Thyroid gland (tissue), 4 donors: Measurements from ENCODE around the gene MROH8. TPM values are rescaled to one million over a fixed set of nuclear protein-coding genes. Genes with fewer than 3 reads are reported as not detected.
"Not testable (repeated sequence)": the region's sequence is repeated elsewhere in the genome, so short reads cannot be mapped to it uniquely, and the experiment has no call there.

Experiments used
- DNase-seq, 2 donors: peaks; one replicate each; pipeline ENCODE4 v3.0.0-alpha.2; 2019
- H3K27ac ChIP-seq, 3 donors: fragments of 200-600 bp; sonication (generic); 1 replicate in 2 of 3; 2 replicates in 1 of 3; pipeline ENCODE4 v1.5.1; 2016 to 2019; ENCODE audit warnings: mild to moderate bottlenecking in 1 of 3, moderate library complexity in 1 of 3
- H3K27me3 ChIP-seq: fragments of 200-600 bp; sonication (generic); one replicate; pipeline ENCODE4 v1.5.1; 2019
- H3K36me3 ChIP-seq, 2 donors: fragments of 200-600 bp; sonication (generic); one replicate each; pipeline ENCODE4 v1.5.1; 2016 to 2019
- H3K4me1 ChIP-seq, 2 donors: fragments of 200-600 bp; sonication (generic); one replicate each; pipeline ENCODE4 v1.5.1; 2017 to 2019
- H3K4me3 ChIP-seq, 3 donors: fragments of 200-600 bp; sonication (generic); replicated peaks in 1 of 3; 1 replicate in 2 of 3; 2 replicates in 1 of 3; pipeline ENCODE4 v1.5.1; 2016; ENCODE audit warnings: mild to moderate bottlenecking in 1 of 3
- H3K9me3 ChIP-seq: fragments of 200-600 bp; sonication (generic); one replicate; pipeline ENCODE4 v1.5.1; 2017
- CTCF ChIP-seq, 6 experiments: fragments of 200-600 bp in 3 of 6; fragments of 450-650 bp in 3 of 6; sonication (generic) in 3 of 6; IDR thresholded peaks; one replicate each; pipeline ENCODE4 v1.5.1; 2016 to 2019; ENCODE audit warnings: antibody characterized with exemption in 6 of 6, mild to moderate bottlenecking in 2 of 6, inconsistent platforms in 1 of 6, moderate library complexity in 1 of 6
- POLR2A ChIP-seq, 2 donors: fragments of 450-650 bp; IDR thresholded peaks; one replicate each; pipeline ENCODE4 v1.6.1; 2017; ENCODE audit warnings: antibody characterized with exemption in 2 of 2, mild to moderate bottlenecking in 2 of 2, moderate library complexity in 1 of 2
- whole genome bisulfite sequencing, 2 donors: methylation state at CpG; one replicate each; pipeline ENCODE4 v1.1.5; 2017; 5-methylcytosine and 5-hydroxymethylcytosine counted together
- intact Hi-C: fragments of 100-400 bp; cut with DNase I; formaldehyde crosslinking; loops from one replicate; pipeline ENCODE4 v1.15.1; 2023
- total RNA-seq, 4 donors: library from RNA; depleted of rRNA; stranded (reverse); fragments of >200 nt; gene quantifications; one replicate each; pipeline ENCODE4 v1.2.3, GENCODE V29; 2016

Gene MROH8
- total RNA-seq, 4 donors from 2014 or later: 2.3 to 7.5 (median 3.4) TPM

DNA sequence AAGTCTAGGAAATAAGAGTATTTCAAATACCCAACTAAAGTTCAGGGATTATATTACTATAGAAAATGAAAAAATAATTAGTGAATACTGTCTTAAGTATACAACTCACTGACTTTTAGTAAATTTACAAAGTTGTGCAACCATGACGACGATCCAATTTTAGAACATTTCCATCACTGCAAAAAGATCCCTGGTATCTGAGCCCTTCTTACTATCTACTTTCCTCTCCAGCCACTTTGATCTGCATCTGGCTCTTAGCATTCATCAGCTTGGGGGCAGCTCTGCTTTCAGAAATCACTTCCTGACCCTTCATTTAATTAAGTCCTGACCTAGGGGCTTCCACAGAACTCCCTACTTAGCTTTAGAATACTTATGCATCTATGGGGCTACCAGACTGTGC is 45.4 kb downstream of the MROH8 start:
- Histone ChIP-seq H3K36me3 (no peaks in the 10 kb centered on the region), H3K4me3 (no peak overlapping the region), H3K27me3 (no peaks in the 10 kb centered on the region), H3K9me3 (no peaks in the 10 kb centered on the region), H3K4me1 (peaks cover 1% of the 10 kb centered on the region in 2 donors), H3K27ac (no peak overlapping the region)
- intact Hi-C loops: no loop called here
- no peak for DNase-seq
- WGBS, 2 donors: 95 to 96% methylated on average over 2 of the region's 2 CpGs
- TF ChIP-seq CTCF (IDR thresholded peaks at IDR 0.05): no peak
- TF ChIP-seq POLR2A (IDR thresholded peaks at IDR 0.05): no peak

DNA sequence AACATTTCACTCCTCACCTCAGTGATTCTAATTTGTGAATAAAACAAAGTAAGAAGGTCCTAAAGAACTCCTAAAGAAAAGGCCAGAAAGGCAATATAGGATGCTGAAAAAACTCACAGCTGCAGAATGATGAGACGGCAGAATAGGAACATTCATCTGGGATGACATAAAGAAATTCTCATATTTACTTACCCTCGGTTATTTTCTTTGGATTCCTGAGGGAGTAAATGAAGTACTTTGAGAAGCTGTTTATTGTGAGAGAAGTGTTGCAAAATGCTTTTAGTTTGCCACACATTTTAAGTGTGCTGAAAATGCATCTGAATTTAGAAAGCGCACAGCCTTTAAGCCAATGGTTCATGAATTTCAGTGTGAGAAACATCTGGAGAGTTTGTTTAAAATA is 47.9 kb downstream of the MROH8 start:
- intact Hi-C loops: no loop called here
- Histone ChIP-seq H3K36me3 (no peaks in the 10 kb centered on the region), H3K9me3 (no peaks in the 10 kb centered on the region), H3K27me3 (no peaks in the 10 kb centered on the region), H3K4me1 (peaks cover 5 to 8% of the 10 kb centered on the region in 2 donors), H3K4me3 (no peak overlapping the region), H3K27ac (no peak overlapping the region)
- no peak for DNase-seq
- 79 to 89% methylated on average over 3 of the region's 3 CpGs for WGBS, 2 donors
- no peak for TF ChIP-seq CTCF (IDR thresholded peaks at IDR 0.05)
- TF ChIP-seq POLR2A (IDR thresholded peaks at IDR 0.05): no peak

- no peaks in the 10 kb centered on the region for H3K36me3 ChIP-seq
- TF ChIP-seq POLR2A (IDR thresholded peaks at IDR 0.05) (no peak), CTCF (IDR thresholded peaks at IDR 0.05) (no peak)
- intact Hi-C loops: no loop called here
- no peaks in the 10 kb centered on the region for H3K9me3 ChIP-seq
- WGBS, 2 donors: 28 to 58% methylated on average over 3 of the region's 3 CpGs
- no peak for DNase-seq
- H3K4me1 ChIP-seq: peaks cover 5 to 8% of the 10 kb centered on the region in 2 donors
- no peaks in the 10 kb centered on the region for H3K27me3 ChIP-seq
- H3K27ac ChIP-seq: peak overlapping the region in 2 of 3 donors; percentile 17 to 56
- H3K4me3 ChIP-seq: no peak overlapping the region
Observed at GRCh38 chr20:37128803-37129202, 50.5 kb downstream of the MROH8 start.

DNA sequence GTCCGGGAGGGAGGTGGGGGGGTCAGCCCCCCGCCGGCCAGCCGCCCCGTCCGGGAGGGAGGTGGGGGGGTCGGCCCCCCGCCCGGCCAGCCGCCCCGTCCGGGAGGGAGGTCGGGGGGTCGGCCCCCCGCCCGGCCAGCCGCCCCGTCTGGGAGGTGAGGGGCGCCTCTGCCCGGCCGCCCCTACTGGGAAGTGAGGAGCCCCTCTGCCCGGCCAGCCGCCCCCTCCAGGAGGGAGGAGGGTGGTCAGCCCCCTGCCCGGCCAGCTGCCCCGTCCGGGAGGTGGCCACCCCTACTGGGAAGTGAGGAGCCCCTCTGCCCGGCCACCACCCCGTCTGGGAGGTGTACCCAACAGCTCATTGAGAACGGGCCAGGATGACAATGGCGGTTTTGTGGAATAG is 53.1 kb downstream of the MROH8 start:
- H3K27me3 ChIP-seq, DNase-seq: not testable (repeated sequence)

GRCh38 chr20:37123441-37123840 is 55.9 kb downstream of the MROH8 start:
- no peak for DNase-seq

More for the DNA sequence above, 53.1 kb downstream of the MROH8 start:
- H3K36me3 ChIP-seq, H3K4me3 ChIP-seq, intact Hi-C loops, H3K9me3 ChIP-seq, H3K4me1 ChIP-seq, H3K27ac ChIP-seq: not testable (repeated sequence)
- no CpG with 5 or more reads among the region's 30 CpGs for WGBS, 2 donors

More at GRCh38 chr20:37123441-37123840, 55.9 kb downstream of the MROH8 start:
- intact Hi-C loops: no loop called here
- TF ChIP-seq POLR2A (IDR thresholded peaks at IDR 0.05) (no peak), CTCF (IDR thresholded peaks at IDR 0.05) (no peak)
- Histone ChIP-seq H3K36me3 (no peaks in the 10 kb centered on the region), H3K27ac (no peak overlapping the region), H3K4me3 (no peak overlapping the region), H3K27me3 (no peaks in the 10 kb centered on the region), H3K4me1 (peaks cover 14 to 16% of the 10 kb centered on the region in 2 donors), H3K9me3 (no peaks in the 10 kb centered on the region)
- 82 to 88% methylated on average over 6 of the region's 6 CpGs for WGBS, 2 donors
